OCI-LY3 (cell line): ENCODE data around the gene HOTAIR.

Source experiments
- CTCF ChIP-seq: fragments of 200-600, 300-600 bp; sonication (generic); IDR thresholded peaks from 2 replicates; pipeline ENCODE4 v1.5.1; 2014; ENCODE audit warnings: antibody characterized with exemption, low read length, low read depth
- EZH2phosphoT487 ChIP-seq: fragments of 200-600 bp; shearing (Covaris generic); IDR thresholded peaks from 2 replicates; pipeline ENCODE4 v1.6.1; 2018; ENCODE audit warnings: antibody characterized with exemption, mixed run types, low read depth

GRCh38 chr12:53995378-53996239 lies 20.9 kb upstream of the HOTAIR start:
- no peak for TF ChIP-seq CTCF
- no peak for TF ChIP-seq EZH2phosphoT487
